Regular cardiac myocyte (primary cell): ENCODE data around the gene KLF12. TPM values are rescaled to one million over a fixed set of nuclear protein-coding genes. Genes with fewer than 3 reads are reported as not detected.

Experiments used
- total RNA-seq: library from RNA; depleted of rRNA; stranded (reverse); fragments of >200 nt; gene quantifications from 2 replicates; pipeline ENCODE4 v1.2.3, GENCODE V29; 2014

The KLF12 gene
- 10.9 and 13.2 TPM in 2 replicates for total RNA-seq

GRCh38 chr13:74134221-74134776 lies at the start of gene KLF12:
TSS of gene KLF12 (minus strand) at chr13:74134404.

